HCT116 (cell line): Measurements from ENCODE around the gene DDX10. TPM values are rescaled to one million over a fixed set of nuclear protein-coding genes. Genes with fewer than 3 reads are reported as not detected.

Source experiments
- ATAC-seq: fragments of 200-7000 bp; cut with Tn5 transposase; 2 replicates; pipeline ENCODE4 v1.9.1; 2020; ENCODE audit warnings: mild to moderate bottlenecking, moderate library complexity
- BruUV-seq: library from RNA; stranded (reverse); fragments of 400-500 nt; replicated peaks from 2 replicates; lab custom pipeline; 2021; lab: Mats Ljungman, UMichigan
- CTCF ChIA-PET: fragments of 300-600 bp; sonication (Branson Sonifier 250); formaldehyde crosslinking; loops from one replicate; lab custom pipeline; 2021; ENCODE audit warnings: antibody characterized with exemption; lab: Charles Lee
- POLR2A ChIA-PET: fragments of 300-600, 350-600 bp; sonication (Branson Sonifier 250); formaldehyde crosslinking; loops from one replicate; lab custom pipeline; 2021; ENCODE audit warnings: antibody characterized with exemption; lab: Charles Lee
- RAD21 ChIA-PET, 2 experiments: fragments of 300-600 bp; sonication (Branson Sonifier 250); formaldehyde crosslinking; loops; one replicate each; lab custom pipeline; 2023; ENCODE audit warnings: low total read pairs in 2 of 2; ENCODE audit not compliant: uncharacterized antibody in 2 of 2, unreplicated experiment in 2 of 2, low non-redundant PET in 1 of 2; lab: Charles Lee
- DNase-seq: peaks from one replicate; pipeline ENCODE4 v3.0.0-alpha.2; 2010; ENCODE audit warnings: low read depth, low spot score
- H2AFZ ChIP-seq: fragments of 200-600 bp; shearing (Covaris generic), sonication (generic); 2 replicates; pipeline ENCODE4 v1.6.1; 2017; ENCODE audit warnings: low read depth, mixed run types, mixed read lengths, antibody characterized with exemption, low read length; ENCODE audit not compliant: poor library complexity, severe bottlenecking
- H3K27ac ChIP-seq: 2 replicates; pipeline ENCODE4 v1.5.1; 2012; ENCODE audit warnings: low read depth, low read length
- H3K27me3 ChIP-seq: fragments of 200-600 bp; sonication (generic); 2 replicates; pipeline ENCODE4 v1.6.1; 2016; ENCODE audit warnings: mixed run types, low read length, mixed read lengths; ENCODE audit not compliant: insufficient read depth
- H3K36me3 ChIP-seq, 2 experiments: fragments of 200-500 bp in 1 of 2; fragments of 200-600 bp in 1 of 2; sonication (Bioruptor generic) in 1 of 2; sonication (generic) in 1 of 2; 2 replicates each; pipeline versions ENCODE4 v1.5.1 to v1.6.1; 2014 to 2016; ENCODE audit warnings: low read length in 2 of 2, inconsistent platforms in 1 of 2, mixed read lengths in 1 of 2, mixed run types in 1 of 2; ENCODE audit not compliant: insufficient read depth in 2 of 2, control insufficient read depth in 1 of 2
- H3K4me1 ChIP-seq, 2 experiments: fragments of 200-600 bp in 1 of 2; sonication (generic) in 1 of 2; 2 replicates each; pipeline versions ENCODE4 v1.5.1 to v1.6.1; 2012 to 2017; ENCODE audit warnings: low read length in 2 of 2, inconsistent platforms in 1 of 2, mild to moderate bottlenecking in 1 of 2, mixed read lengths in 1 of 2, mixed run types in 1 of 2, moderate library complexity in 1 of 2; ENCODE audit not compliant: insufficient read depth in 2 of 2, control insufficient read depth in 1 of 2
- H3K4me2 ChIP-seq: fragments of 200-600 bp; sonication (generic); 2 replicates; pipeline ENCODE4 v1.6.1; 2017; ENCODE audit warnings: mixed run types, low read length, mixed read lengths
- H3K4me3 ChIP-seq, 2 experiments: fragments of 200-600 bp in 1 of 2; sonication (generic) in 1 of 2; replicated peaks in 1 of 2; 2 replicates each; pipeline ENCODE4 v1.5.1; 2011 to 2016; ENCODE audit warnings: low read length in 2 of 2, control low read depth in 1 of 2, low read depth in 1 of 2, mild to moderate bottlenecking in 1 of 2, mixed read lengths in 1 of 2, mixed run types in 1 of 2
- H3K79me2 ChIP-seq: fragments of 200-600 bp; sonication (generic); 2 replicates; pipeline ENCODE4 v1.6.1; 2017; ENCODE audit warnings: mild to moderate bottlenecking, mixed run types, low read length, moderate library complexity, mixed read lengths; ENCODE audit not compliant: insufficient read depth
- H3K9ac ChIP-seq: fragments of 200-600 bp; sonication (generic); 2 replicates; pipeline ENCODE4 v1.6.1; 2016; ENCODE audit warnings: low read length, mixed read lengths
- H3K9me2 ChIP-seq: fragments of 200-600 bp; sonication (generic), shearing (Covaris generic); 2 replicates; pipeline ENCODE4 v1.6.1; 2017; ENCODE audit warnings: mixed run types, mild to moderate bottlenecking, moderate library complexity; ENCODE audit not compliant: insufficient read depth
- H3K9me3 ChIP-seq, 2 experiments: fragments of 200-500 bp in 1 of 2; fragments of 200-600 bp in 1 of 2; sonication (Bioruptor generic) in 1 of 2; sonication (generic) in 1 of 2; 2 replicates each; pipeline ENCODE4 v1.6.1; 2014 to 2017; ENCODE audit warnings: low read length in 2 of 2, mixed read lengths in 2 of 2, inconsistent platforms in 1 of 2, low read depth in 1 of 2, mild to moderate bottlenecking in 1 of 2, mixed run types in 1 of 2, moderate library complexity in 1 of 2; ENCODE audit not compliant: control insufficient read depth in 1 of 2, insufficient read depth in 1 of 2
- H4K20me1 ChIP-seq: fragments of 200-600 bp; sonication (generic), shearing (Covaris generic); 2 replicates; pipeline ENCODE4 v1.6.1; 2017; ENCODE audit warnings: mixed run types, mild to moderate bottlenecking, moderate library complexity; ENCODE audit not compliant: insufficient read depth
- CEBPB ChIP-seq: IDR thresholded peaks from 2 replicates; pipeline ENCODE4 v1.6.1; 2012; ENCODE audit warnings: low read depth
- EGR1 ChIP-seq: IDR thresholded peaks from 2 replicates; pipeline ENCODE4 v1.6.1; 2012; ENCODE audit warnings: low read depth
- ELF1 ChIP-seq: IDR thresholded peaks from 2 replicates; pipeline ENCODE4 v1.6.1; 2012; ENCODE audit warnings: low read depth, borderline replicate concordance
- EZH2phosphoT487 ChIP-seq: fragments of 200-600 bp; IDR thresholded peaks from 2 replicates; pipeline ENCODE4 v1.6.1; 2018; ENCODE audit warnings: antibody characterized with exemption, borderline replicate concordance
- MAX ChIP-seq: IDR thresholded peaks from 2 replicates; pipeline ENCODE4 v1.6.1; 2012
- POLR2AphosphoS5 ChIP-seq: IDR thresholded peaks from 2 replicates; pipeline ENCODE4 v1.6.1; 2011; ENCODE audit warnings: mild to moderate bottlenecking, low read depth, low read length, moderate library complexity
- RAD21 ChIP-seq: IDR thresholded peaks from 2 replicates; pipeline ENCODE4 v1.6.1; 2012; ENCODE audit warnings: low read depth, mild to moderate bottlenecking
- SIN3A ChIP-seq: IDR thresholded peaks from 2 replicates; pipeline ENCODE4 v1.6.1; 2012; ENCODE audit warnings: low read depth
- SP1 ChIP-seq: IDR thresholded peaks from 2 replicates; pipeline ENCODE4 v1.6.1; 2012; ENCODE audit warnings: low read depth
- ZFX ChIP-seq: fragments of 450-650 bp; IDR thresholded peaks from 2 replicates; pipeline ENCODE4 v1.6.1; 2017
- intact Hi-C: fragments of 100-400 bp; cut with micrococcal nuclease; formaldehyde crosslinking; loops from 2 replicates; pipeline ENCODE4 v1.10.0; 2022
- total RNA-seq: library from RNA; stranded (reverse); gene quantifications from one replicate; pipeline ENCODE4 v1.2.1, GENCODE V29; 2021; ENCODE audit not compliant: unreplicated experiment
- TF ChIP-seq, protein P1 (sequence below): IDR thresholded peaks from 2 replicates; pipeline ENCODE4 v1.6.1; 2012
- TF ChIP-seq, protein P2 (sequence below), 3 experiments: fragments of 200-600 bp in 1 of 3; sonication (generic) in 1 of 3; IDR thresholded peaks in 2 of 3; conservative IDR thresholded peaks in 1 of 3; 2 replicates each; pipeline ENCODE4 v1.5.1; 2012 to 2017; ENCODE audit warnings: low read depth in 2 of 3, low read length in 2 of 3, antibody characterized with exemption in 1 of 3, borderline replicate concordance in 1 of 3, control low read depth in 1 of 3, mild to moderate bottlenecking in 1 of 3, mixed read lengths in 1 of 3, mixed run types in 1 of 3, moderate library complexity in 1 of 3; ENCODE audit not compliant: insufficient read depth in 1 of 3

DDX10 gene
- total RNA-seq, 1 experiment from 2014 or later: 66.5 TPM

- no peak overlapping the region for H2AFZ ChIP-seq
- intact Hi-C loops: no loop called here
- H3K9me2 ChIP-seq: 0 out of 2 replicates have a peak, but pooled peaks cover 3% of the 10 kb centered on the region
- H3K9ac ChIP-seq: no peak overlapping the region
- no peak overlapping the region for H3K4me2 ChIP-seq
- H3K4me1 ChIP-seq: peaks cover 5 to 27% of the 10 kb centered on the region in 2 experiments; a peak in 3 of 4 replicates
- no TSS peak for BruUV-seq
- H3K27me3 ChIP-seq: no peaks in the 10 kb centered on the region
- H4K20me1 ChIP-seq: no peaks in the 10 kb centered on the region
- H3K9me3 ChIP-seq: no peaks in the 10 kb centered on the region
- peak overlapping the region; percentile 34; the same call in 1 of the 2 replicates for H3K27ac ChIP-seq
- ChIA-PET POLR2A (no interaction called here), CTCF (no interaction called here), RAD21 (no interaction called here)
- H3K36me3 ChIP-seq: no peaks in the 10 kb centered on the region
- no peaks in the 10 kb centered on the region for H3K79me2 ChIP-seq
- TF ChIP-seq, protein P1, sequence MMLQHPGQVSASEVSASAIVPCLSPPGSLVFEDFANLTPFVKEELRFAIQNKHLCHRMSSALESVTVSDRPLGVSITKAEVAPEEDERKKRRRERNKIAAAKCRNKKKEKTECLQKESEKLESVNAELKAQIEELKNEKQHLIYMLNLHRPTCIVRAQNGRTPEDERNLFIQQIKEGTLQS: no peak
- TF ChIP-seq SIN3A (no peak), MAX (no peak), EZH2phosphoT487 (no peak), POLR2AphosphoS5 (no peak), SP1 (no peak), ELF1 (no peak), CEBPB (no peak), ZFX (no peak), EGR1 (no peak), RAD21 (no peak)
- TF ChIP-seq, protein P2, sequence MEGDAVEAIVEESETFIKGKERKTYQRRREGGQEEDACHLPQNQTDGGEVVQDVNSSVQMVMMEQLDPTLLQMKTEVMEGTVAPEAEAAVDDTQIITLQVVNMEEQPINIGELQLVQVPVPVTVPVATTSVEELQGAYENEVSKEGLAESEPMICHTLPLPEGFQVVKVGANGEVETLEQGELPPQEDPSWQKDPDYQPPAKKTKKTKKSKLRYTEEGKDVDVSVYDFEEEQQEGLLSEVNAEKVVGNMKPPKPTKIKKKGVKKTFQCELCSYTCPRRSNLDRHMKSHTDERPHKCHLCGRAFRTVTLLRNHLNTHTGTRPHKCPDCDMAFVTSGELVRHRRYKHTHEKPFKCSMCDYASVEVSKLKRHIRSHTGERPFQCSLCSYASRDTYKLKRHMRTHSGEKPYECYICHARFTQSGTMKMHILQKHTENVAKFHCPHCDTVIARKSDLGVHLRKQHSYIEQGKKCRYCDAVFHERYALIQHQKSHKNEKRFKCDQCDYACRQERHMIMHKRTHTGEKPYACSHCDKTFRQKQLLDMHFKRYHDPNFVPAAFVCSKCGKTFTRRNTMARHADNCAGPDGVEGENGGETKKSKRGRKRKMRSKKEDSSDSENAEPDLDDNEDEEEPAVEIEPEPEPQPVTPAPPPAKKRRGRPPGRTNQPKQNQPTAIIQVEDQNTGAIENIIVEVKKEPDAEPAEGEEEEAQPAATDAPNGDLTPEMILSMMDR (IDR thresholded peaks at IDR 0.05 in 2 of 3, conservative IDR thresholded peaks at IDR 0.05 in 1 of 3; ENCODE audit: borderline replicate concordance in 1 of 3, insufficient read depth in 1 of 3, low read depth in 2 of 3, low read length in 2 of 3): no peak
- DNase-seq: no peak
- H3K4me3 ChIP-seq: no peak overlapping the region
- no peak for ATAC-seq
Measured at GRCh38 chr11:108916935-108917334, 252.1 kb downstream of the DDX10 start.
